22Rv1 (cell line): ENCODE results near the gene MIER3.

ENCODE experiments used
- H3K27ac ChIP-seq: fragments of 450-650 bp; 2 replicates; pipeline ENCODE4 v1.5.1; 2017
- ZFX ChIP-seq: fragments of 450-650 bp; IDR thresholded peaks from 2 replicates; pipeline ENCODE4 v1.6.1; 2017; ENCODE audit warnings: antibody characterized with exemption, borderline replicate concordance
- TF ChIP-seq, protein P1 (sequence below): fragments of 450-650 bp; IDR thresholded peaks from 2 replicates; pipeline ENCODE4 v1.5.1; 2017; ENCODE audit warnings: mild to moderate bottlenecking

The MIER3 gene

DNA sequence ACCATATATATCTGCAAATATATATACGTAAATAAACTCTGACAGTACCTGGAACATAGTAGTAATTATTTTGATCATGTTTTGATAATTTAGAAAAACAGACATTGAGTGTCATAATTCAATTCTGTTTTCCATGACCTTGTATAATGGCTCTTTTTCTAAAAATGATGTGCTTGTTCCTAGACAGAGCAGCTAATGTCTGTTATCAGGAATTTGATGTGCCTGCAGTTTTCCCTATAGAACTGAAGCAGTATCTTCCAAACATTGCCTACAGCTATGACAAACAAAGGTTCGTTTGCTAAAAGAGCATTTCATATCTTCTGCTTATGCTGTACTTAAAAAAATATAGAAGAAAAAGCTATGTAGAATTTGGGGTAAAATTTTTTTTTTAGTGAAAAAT, 37.2 kb downstream of the MIER3 start:
- no peak for TF ChIP-seq ZFX
- TF ChIP-seq, protein P1, sequence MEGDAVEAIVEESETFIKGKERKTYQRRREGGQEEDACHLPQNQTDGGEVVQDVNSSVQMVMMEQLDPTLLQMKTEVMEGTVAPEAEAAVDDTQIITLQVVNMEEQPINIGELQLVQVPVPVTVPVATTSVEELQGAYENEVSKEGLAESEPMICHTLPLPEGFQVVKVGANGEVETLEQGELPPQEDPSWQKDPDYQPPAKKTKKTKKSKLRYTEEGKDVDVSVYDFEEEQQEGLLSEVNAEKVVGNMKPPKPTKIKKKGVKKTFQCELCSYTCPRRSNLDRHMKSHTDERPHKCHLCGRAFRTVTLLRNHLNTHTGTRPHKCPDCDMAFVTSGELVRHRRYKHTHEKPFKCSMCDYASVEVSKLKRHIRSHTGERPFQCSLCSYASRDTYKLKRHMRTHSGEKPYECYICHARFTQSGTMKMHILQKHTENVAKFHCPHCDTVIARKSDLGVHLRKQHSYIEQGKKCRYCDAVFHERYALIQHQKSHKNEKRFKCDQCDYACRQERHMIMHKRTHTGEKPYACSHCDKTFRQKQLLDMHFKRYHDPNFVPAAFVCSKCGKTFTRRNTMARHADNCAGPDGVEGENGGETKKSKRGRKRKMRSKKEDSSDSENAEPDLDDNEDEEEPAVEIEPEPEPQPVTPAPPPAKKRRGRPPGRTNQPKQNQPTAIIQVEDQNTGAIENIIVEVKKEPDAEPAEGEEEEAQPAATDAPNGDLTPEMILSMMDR, result no peak
- no peak overlapping the region for H3K27ac ChIP-seq

DNA sequence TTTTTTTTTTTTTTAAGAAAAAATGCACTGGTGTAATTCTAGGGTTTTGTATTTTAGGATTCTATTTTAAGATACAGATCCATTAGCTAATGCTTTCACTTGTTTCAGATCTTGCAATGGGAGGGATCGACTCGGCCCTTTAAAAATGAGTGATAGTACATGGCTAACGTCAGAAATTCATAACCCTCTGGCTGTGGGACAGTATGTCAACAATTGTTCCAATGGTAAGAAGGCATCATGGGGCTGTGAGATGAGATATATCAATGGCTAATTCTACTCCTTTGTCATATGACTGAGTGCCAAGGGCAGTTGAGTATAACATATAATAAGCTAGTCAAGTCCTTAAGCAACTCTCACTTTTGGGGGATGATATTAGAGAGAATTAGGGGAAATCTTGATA, 38.2 kb downstream of the MIER3 start:
- no peak overlapping the region for H3K27ac ChIP-seq

DNA sequence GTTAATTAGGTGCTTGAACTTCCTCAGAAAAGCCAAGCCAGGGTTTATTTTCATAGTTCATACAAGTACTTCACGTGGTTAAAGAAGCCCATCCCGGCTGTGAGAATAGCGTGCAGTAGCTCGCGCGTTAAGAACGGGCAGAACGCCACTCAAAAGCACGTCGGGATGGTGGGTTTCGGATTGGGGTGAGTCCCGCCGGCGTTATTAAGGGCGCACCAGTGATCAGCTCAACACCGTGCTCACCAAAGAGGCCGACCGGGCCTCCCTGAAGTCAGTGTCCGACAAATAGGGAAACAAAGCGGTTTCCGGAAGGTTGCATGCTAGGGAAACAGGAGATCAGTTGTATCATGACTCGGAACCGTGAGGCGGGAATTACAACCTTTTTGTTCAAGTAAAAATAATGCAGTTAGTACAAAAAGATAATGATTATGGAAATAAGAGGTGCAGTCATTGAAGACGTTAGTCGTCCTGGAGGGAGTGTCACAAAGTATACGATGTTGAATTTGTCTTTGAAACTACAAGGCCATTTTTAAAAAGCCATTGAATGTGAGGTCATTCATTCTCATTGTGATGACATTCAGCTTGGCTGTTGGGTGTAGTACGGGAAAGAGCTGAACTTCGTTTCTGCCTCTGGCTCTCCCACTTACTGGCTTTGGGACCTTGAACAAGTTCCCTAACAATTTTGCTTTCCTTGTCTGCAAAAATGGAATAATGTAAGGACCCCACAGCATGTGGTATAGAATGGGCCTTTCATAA, 41.5 kb downstream of the MIER3 start:
- H3K27ac ChIP-seq, result peak overlapping the region; percentile 87
- no peak for TF ChIP-seq ZFX
- TF ChIP-seq, protein P1, result no peak

More for the DNA sequence above, 38.2 kb downstream of the MIER3 start:
- TF ChIP-seq, protein P1, result no peak
- no peak for TF ChIP-seq ZFX

DNA sequence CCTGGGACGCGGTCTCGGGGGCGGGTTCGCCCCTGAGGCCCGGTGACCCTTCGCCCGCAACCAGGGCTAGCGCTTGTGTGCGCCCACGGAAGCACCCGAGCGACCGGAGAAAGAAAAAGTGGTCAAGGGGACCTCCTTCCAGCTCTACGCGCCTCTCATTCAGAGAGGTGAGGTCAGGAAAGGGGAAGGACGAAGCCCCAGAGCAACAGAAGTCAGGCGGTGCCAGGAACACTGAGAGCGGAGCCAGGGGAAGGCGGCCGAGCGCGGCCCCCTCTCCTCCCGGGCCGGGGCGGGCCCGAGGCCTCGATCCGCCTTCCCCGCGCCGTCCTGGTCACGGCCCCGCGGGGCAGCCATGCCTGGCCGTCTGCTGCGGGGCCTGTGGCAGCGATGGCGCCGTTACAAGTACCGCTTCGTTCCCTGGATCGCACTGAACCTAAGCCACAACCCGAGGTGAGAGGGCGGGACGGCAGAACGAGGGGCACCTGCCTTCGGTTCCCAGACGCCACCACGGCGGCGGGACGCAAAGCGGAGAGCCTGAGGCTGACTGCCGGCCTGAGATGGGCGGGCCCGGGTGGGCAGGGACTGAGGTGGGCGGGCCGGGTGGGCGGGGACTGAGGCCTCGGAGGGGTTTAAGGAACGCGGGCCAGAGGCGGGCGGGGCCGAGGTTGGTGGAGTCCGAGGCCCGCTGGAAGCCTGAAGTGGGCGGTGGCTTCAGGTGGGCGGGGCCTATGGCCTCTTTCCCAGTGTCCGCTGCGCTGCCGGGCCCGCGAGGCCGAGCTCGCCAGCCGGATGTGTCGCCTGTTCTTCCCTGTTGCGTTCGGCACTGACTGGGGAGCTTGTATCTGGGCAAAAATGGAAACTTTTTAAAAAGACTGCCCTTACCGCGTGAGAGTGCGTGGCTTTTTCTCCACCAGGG, 42.4 kb downstream of the MIER3 start, which contains the start of gene SETD9:
TSS of gene SETD9 (plus strand) at position 303 of the 916 bp plus-strand sequence. CDS start at position 353, 50 bp downstream.
- TF ChIP-seq, protein P1, result no peak
- TF ChIP-seq ZFX, result no peak
- H3K27ac ChIP-seq, result peak within 1 kb of the TSS; percentile 87

DNA sequence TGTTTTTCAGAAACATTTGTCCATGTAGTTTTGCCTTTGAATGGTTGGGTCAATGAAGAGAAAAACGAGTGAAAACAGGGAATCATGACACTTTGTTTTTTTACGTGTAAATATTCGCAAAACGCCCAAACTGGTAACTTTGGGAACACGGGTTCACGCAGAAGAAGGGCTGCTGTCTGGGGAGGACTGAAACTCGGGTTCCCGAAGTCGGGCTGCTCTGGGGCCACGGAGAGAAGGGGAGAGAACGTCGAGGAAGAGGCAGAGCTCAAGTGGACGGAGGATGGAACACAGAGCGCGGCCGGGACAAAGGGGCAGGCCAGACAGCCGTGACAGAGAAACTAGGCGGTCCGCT, 43.0 kb downstream of the MIER3 start:
- TF ChIP-seq, protein P1, result no peak
- TF ChIP-seq ZFX, result no peak

DNA sequence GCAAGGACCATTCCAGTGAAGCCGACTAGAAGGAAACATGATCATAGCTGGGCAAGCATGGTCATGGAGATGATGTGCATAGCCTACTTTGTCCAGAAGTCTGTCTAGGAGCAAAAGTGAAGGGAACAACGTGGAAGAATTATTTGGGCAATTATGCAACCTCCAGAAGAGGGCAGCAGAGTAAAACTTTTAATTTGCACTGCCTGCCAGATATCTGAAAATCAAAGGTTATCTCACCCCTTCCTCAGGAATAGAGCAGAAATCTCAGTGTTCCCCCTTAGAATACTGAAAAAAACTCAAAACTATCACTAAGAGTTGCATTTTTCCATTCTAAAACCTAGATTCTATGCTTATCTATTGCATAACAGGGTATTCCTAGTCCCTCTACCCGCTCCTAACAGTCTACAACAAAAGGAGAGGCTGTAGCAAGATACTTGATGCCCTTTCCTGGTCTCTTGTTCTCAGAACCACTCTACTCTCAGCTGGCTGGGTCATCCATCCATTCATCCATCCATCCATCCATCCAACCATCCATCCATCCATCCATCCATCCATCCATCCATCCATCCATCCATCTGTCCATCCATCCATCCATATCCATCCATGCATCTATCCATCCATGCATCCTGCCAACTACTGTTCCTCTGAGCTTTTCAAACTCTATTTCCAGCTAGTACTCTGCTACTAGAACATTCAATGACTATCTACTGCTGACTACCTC, 50.9 kb downstream of the MIER3 start:
- H3K27ac ChIP-seq, result no peak overlapping the region
- TF ChIP-seq ZFX, result no peak
- TF ChIP-seq, protein P1, result peak; percentile 75

More for the DNA sequence above, 43.0 kb downstream of the MIER3 start:
- peak overlapping the region; percentile 87 for H3K27ac ChIP-seq
